A673 (cell line): Measurements from ENCODE around the gene RALGPS1. TPM values are rescaled to one million over a fixed set of nuclear protein-coding genes. Genes with fewer than 3 reads are reported as not detected.

Experiments
- BruUV-seq: library from RNA; stranded (reverse); fragments of 400-500 nt; replicated peaks from 2 replicates; lab custom pipeline; 2021; lab: Mats Ljungman, UMichigan
- CTCF ChIA-PET: fragments of 300-600 bp; sonication (Branson Sonifier 250); formaldehyde crosslinking; loops from one replicate; lab custom pipeline; 2022; ENCODE audit warnings: antibody characterized with exemption; lab: Charles Lee
- POLR2A ChIA-PET: fragments of 300-600 bp; sonication (Branson Sonifier 250); formaldehyde crosslinking; loops from one replicate; lab custom pipeline; 2022; ENCODE audit warnings: antibody characterized with exemption; ENCODE audit not compliant: low non-redundant PET; lab: Charles Lee
- DNase-seq: peaks from one replicate; pipeline ENCODE4 v3.0.0-alpha.2; 2015; ENCODE audit warnings: low spot score
- H3K27ac ChIP-seq: fragments of 200-600 bp; sonication (generic); 2 replicates; pipeline ENCODE4 v1.5.1; 2016; ENCODE audit warnings: mixed run types, low read depth, mild to moderate bottlenecking, mixed read lengths, antibody characterized with exemption, low read length; ENCODE audit not compliant: poor library complexity, severe bottlenecking
- H3K27me3 ChIP-seq: fragments of 200-600 bp; sonication (generic); replicated peaks from 2 replicates; pipeline ENCODE4 v1.6.1; 2017; ENCODE audit warnings: mixed run types, low read depth, mild to moderate bottlenecking, mixed read lengths, antibody characterized with exemption, low read length; ENCODE audit not compliant: insufficient read depth, poor library complexity
- H3K36me3 ChIP-seq: fragments of 200-600 bp; sonication (generic); 2 replicates; pipeline ENCODE4 v1.6.1; 2016; ENCODE audit warnings: mixed run types, mild to moderate bottlenecking, mixed read lengths, antibody characterized with exemption, low read length; ENCODE audit not compliant: insufficient read depth, poor library complexity, severe bottlenecking
- H3K4me1 ChIP-seq: fragments of 200-600 bp; sonication (generic); 2 replicates; pipeline ENCODE4 v1.6.1; 2017; ENCODE audit warnings: mixed run types, mild to moderate bottlenecking, mixed read lengths, antibody characterized with exemption, low read length; ENCODE audit not compliant: insufficient read depth, poor library complexity, severe bottlenecking
- H3K4me3 ChIP-seq: fragments of 200-600 bp; sonication (generic); 2 replicates; pipeline ENCODE4 v1.5.1; 2016; ENCODE audit warnings: low read depth, mixed run types, mild to moderate bottlenecking, mixed read lengths, low read length; ENCODE audit not compliant: poor library complexity, severe bottlenecking
- H3K9me3 ChIP-seq: fragments of 200-600 bp; sonication (generic); 2 replicates; pipeline ENCODE4 v1.6.1; 2016; ENCODE audit warnings: mixed run types, low read depth, mild to moderate bottlenecking, mixed read lengths, antibody characterized with exemption, low read length; ENCODE audit not compliant: poor library complexity, severe bottlenecking
- EZH2 ChIP-seq: fragments of 200-600 bp; sonication (generic); IDR thresholded peaks from 2 replicates; pipeline ENCODE4 v1.6.1; 2017; ENCODE audit warnings: borderline replicate concordance, low read depth, mild to moderate bottlenecking, mixed read lengths, antibody characterized with exemption, low read length; ENCODE audit not compliant: poor library complexity, severe bottlenecking
- intact Hi-C: fragments of 100-400 bp; cut with micrococcal nuclease; formaldehyde crosslinking; loops from one replicate; pipeline ENCODE4 v1.10.0; 2022; ENCODE audit not compliant: unreplicated experiment
- total RNA-seq: library from RNA; stranded (reverse); gene quantifications from 2 replicates; pipeline ENCODE4 v1.2.3, GENCODE V29; 2021
- TF ChIP-seq, protein P1 (sequence below): fragments of 300-800, 200-600 bp; sonication (generic); conservative IDR thresholded peaks from 2 replicates; pipeline ENCODE4 v1.5.1; 2017; ENCODE audit warnings: low read depth, mild to moderate bottlenecking, antibody characterized with exemption, low read length, moderate library complexity, mixed read lengths

The RALGPS1 gene
- total RNA-seq, 1 experiment from 2014 or later = 3.9 TPM

GRCh38 chr9:127244609-127245601, 330.3 kb downstream of the RALGPS1 start:
- ChIA-PET POLR2A (interaction anchor here (0.5 to 1.6 kb wide), 3 partner anchors 20 to 567 kb away, joined by 3 to 6 read pairs (median 3); no protein-coding TSS in a partner anchor), CTCF (no interaction called here)
- TF ChIP-seq EZH2 = no peak
- TF ChIP-seq, protein P1, sequence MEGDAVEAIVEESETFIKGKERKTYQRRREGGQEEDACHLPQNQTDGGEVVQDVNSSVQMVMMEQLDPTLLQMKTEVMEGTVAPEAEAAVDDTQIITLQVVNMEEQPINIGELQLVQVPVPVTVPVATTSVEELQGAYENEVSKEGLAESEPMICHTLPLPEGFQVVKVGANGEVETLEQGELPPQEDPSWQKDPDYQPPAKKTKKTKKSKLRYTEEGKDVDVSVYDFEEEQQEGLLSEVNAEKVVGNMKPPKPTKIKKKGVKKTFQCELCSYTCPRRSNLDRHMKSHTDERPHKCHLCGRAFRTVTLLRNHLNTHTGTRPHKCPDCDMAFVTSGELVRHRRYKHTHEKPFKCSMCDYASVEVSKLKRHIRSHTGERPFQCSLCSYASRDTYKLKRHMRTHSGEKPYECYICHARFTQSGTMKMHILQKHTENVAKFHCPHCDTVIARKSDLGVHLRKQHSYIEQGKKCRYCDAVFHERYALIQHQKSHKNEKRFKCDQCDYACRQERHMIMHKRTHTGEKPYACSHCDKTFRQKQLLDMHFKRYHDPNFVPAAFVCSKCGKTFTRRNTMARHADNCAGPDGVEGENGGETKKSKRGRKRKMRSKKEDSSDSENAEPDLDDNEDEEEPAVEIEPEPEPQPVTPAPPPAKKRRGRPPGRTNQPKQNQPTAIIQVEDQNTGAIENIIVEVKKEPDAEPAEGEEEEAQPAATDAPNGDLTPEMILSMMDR = no peak
- peaks cover 5% of the 10 kb centered on the region for H3K4me1 ChIP-seq
- intact Hi-C loops = no loop called here
- no peaks in the 10 kb centered on the region for H3K27me3 ChIP-seq
- BruUV-seq = no TSS peak
- H3K36me3 ChIP-seq = no peaks in the 10 kb centered on the region
- peak overlapping the region; percentile 55 for H3K4me3 ChIP-seq
- DNase-seq = peak; percentile 98
- H3K27ac ChIP-seq = no peak overlapping the region
- H3K9me3 ChIP-seq = no peaks in the 10 kb centered on the region

DNA sequence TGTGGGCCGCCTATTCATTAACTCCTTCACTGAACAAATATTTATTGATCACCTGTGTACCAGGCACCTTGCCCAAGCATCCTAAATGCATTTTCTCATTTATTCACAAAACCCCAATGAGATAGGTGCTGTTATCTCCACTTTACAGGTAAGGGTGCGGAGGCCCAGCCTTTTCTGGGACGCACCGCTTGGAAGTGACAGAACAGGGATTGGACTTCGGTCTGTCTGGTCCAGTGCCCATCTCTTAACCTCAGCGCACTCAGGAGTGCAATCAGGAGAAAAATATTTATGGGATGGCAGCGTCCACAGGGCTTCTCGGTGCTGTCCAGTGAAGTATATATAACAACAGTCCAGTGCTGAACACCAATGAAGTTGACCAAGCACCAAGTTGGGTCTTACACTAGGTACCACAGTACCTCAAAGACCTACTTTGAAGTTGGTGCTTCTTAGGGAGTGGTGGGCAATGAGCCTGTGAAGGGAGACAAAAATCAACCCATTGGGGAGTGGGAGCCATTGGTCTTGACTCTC, 331.1 kb downstream of the RALGPS1 start:
- Histone ChIP-seq H3K27ac (no peak overlapping the region), H3K4me3 (peak overlapping the region; percentile 55), H3K27me3 (no peaks in the 10 kb centered on the region), H3K9me3 (no peaks in the 10 kb centered on the region), H3K4me1 (peaks cover 5% of the 10 kb centered on the region), H3K36me3 (no peaks in the 10 kb centered on the region)
- no peak for DNase-seq
- no TSS peak for BruUV-seq
- POLR2A ChIA-PET = interaction anchor here (0.6 kb wide), 1 partner anchor 567 kb away, joined by 3 read pairs; no protein-coding TSS in a partner anchor
- CTCF ChIA-PET = no interaction called here
- TF ChIP-seq, protein P1 = no peak
- no peak for TF ChIP-seq EZH2
- intact Hi-C loops = no loop called here

- H3K9me3 ChIP-seq = no peaks in the 10 kb centered on the region
- intact Hi-C loops = no loop called here
- POLR2A ChIA-PET = interaction anchor here (0.6 kb wide), 1 partner anchor 724 kb away, joined by 8 read pairs; no protein-coding TSS in a partner anchor
These were observed 333.7 kb downstream of the RALGPS1 start for GRCh38 chr9:127248241-127248640.

More at GRCh38 chr9:127248241-127248640, 333.7 kb downstream of the RALGPS1 start:
- CTCF ChIA-PET = no interaction called here
- no peak for DNase-seq
- BruUV-seq = no TSS peak
- TF ChIP-seq, protein P1 = no peak
- no peak for TF ChIP-seq EZH2
- Histone ChIP-seq H3K4me1 (peaks cover 5% of the 10 kb centered on the region), H3K36me3 (no peaks in the 10 kb centered on the region), H3K27me3 (no peaks in the 10 kb centered on the region), H3K27ac (no peak overlapping the region), H3K4me3 (no peak overlapping the region)
